ENCODE data around the gene SSC5D.
A peak's percentile ranks its signal among the peaks of the same experiment; 100 is the strongest.

The SSC5D gene

DNA sequence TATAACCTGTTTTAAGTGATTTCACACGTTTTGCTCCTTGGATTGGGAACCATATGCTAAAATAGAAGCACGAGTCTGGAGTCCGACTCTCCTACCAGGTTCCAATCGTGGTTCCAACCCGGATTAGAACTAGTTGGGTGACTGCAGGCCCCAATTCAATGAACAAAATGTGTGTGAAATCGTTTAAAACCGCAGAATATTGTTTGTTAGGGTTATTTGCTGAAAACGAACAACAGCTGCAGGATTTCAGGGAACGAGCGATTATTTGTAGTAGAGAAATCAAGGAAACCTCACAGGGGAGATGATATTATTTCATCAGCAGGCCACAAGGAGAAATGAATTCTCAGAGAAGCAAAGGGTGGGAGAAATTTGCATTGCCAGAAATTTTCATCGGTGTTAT is 16.7 kb downstream of the SSC5D start:
- peaks cover 5% of the 10 kb centered on the region for H3K36me3 ChIP-seq
- no peak overlapping the region for H3K27ac ChIP-seq
- H3K27me3 ChIP-seq (ENCODE audit: insufficient read depth, low read depth, severe bottlenecking) = no peaks in the 10 kb centered on the region
- no peak for DNase-seq
- TF ChIP-seq, protein P1, sequence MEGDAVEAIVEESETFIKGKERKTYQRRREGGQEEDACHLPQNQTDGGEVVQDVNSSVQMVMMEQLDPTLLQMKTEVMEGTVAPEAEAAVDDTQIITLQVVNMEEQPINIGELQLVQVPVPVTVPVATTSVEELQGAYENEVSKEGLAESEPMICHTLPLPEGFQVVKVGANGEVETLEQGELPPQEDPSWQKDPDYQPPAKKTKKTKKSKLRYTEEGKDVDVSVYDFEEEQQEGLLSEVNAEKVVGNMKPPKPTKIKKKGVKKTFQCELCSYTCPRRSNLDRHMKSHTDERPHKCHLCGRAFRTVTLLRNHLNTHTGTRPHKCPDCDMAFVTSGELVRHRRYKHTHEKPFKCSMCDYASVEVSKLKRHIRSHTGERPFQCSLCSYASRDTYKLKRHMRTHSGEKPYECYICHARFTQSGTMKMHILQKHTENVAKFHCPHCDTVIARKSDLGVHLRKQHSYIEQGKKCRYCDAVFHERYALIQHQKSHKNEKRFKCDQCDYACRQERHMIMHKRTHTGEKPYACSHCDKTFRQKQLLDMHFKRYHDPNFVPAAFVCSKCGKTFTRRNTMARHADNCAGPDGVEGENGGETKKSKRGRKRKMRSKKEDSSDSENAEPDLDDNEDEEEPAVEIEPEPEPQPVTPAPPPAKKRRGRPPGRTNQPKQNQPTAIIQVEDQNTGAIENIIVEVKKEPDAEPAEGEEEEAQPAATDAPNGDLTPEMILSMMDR (IDR thresholded peaks at IDR 0.05; ENCODE audit: low read depth, low read length) = no peak
- H3K4me3 ChIP-seq (ENCODE audit: low read depth, low read length) = no peak overlapping the region
- H3K9me3 ChIP-seq (ENCODE audit: severe bottlenecking) = peaks cover 22% of the 10 kb centered on the region

DNA sequence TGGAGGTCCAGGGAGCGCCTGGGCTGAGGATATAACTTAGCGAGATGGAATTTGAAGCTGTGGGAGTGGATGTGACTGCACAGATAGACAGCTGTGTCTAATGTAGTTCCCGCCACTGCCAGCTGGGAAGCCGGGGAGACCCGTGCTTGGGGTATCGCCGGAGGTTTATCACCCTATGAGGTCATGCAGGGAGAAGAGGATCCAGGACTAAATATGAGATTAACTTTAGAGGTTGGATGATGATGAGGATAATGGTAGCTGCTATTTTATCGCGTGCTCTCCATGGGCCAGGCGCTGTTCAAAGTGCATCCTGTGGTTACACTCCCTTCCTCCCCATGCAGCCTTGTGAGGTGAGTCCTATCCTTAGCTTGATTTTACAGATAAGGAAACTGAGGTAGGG is 19.9 kb downstream of the SSC5D start:
- peaks cover 5% of the 10 kb centered on the region for H3K36me3 ChIP-seq
- H3K4me3 ChIP-seq (ENCODE audit: low read depth, low read length) = no peak overlapping the region
- DNase-seq = no peak
- no peaks in the 10 kb centered on the region for H3K27me3 ChIP-seq (ENCODE audit: insufficient read depth, low read depth, severe bottlenecking)
- TF ChIP-seq, protein P1 (IDR thresholded peaks at IDR 0.05; ENCODE audit: low read depth, low read length) = no peak
- H3K27ac ChIP-seq = no peak overlapping the region
- peaks cover 5% of the 10 kb centered on the region for H3K9me3 ChIP-seq (ENCODE audit: severe bottlenecking)

DNA sequence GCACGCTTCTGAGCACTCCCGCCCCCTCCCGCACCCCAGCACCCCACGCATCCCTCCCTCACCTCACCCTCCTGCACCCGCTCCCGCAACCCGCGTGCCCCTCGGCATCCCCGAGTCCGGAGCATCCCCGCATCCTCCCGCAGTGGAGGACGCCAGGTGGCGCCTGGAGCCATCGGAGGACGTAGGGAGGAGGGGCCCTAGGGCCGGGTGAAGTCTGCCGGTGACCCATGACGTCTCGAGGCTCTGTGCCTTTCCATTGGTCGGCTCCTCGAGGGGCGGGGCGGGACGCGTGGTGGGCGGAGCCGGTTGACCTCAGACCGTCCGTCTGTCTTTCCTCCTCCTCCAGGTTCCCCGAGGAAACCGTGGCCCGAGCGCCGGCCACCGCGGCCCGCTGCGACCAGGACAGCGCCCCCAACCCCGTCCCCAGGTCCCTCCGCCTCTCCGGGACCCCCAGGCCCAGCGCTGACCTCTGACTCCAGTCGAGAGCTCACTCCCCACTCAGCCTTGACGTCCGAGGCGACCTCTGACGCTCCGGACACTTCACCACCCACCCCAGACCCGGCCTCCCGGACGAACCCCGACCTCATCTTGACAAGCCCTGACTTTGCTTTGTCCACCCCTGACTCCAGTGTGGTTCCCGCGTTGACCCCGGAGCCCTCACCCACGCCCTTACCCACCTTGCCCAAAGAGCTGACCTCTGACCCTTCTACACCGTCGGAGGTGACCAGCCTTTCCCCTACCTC is 28.8 kb downstream of the SSC5D start:
- peak; percentile 91 for DNase-seq
- Histone ChIP-seq H3K4me3 (ENCODE audit: low read depth, low read length) (no peak overlapping the region), H3K36me3 (no peaks in the 10 kb centered on the region), H3K9me3 (ENCODE audit: severe bottlenecking) (no peaks in the 10 kb centered on the region), H3K27ac (peak overlapping the region; percentile 55), H3K27me3 (ENCODE audit: insufficient read depth, low read depth, severe bottlenecking) (no peaks in the 10 kb centered on the region)
- TF ChIP-seq, protein P1 (IDR thresholded peaks at IDR 0.05; ENCODE audit: low read depth, low read length) = peak; percentile 83

DNA sequence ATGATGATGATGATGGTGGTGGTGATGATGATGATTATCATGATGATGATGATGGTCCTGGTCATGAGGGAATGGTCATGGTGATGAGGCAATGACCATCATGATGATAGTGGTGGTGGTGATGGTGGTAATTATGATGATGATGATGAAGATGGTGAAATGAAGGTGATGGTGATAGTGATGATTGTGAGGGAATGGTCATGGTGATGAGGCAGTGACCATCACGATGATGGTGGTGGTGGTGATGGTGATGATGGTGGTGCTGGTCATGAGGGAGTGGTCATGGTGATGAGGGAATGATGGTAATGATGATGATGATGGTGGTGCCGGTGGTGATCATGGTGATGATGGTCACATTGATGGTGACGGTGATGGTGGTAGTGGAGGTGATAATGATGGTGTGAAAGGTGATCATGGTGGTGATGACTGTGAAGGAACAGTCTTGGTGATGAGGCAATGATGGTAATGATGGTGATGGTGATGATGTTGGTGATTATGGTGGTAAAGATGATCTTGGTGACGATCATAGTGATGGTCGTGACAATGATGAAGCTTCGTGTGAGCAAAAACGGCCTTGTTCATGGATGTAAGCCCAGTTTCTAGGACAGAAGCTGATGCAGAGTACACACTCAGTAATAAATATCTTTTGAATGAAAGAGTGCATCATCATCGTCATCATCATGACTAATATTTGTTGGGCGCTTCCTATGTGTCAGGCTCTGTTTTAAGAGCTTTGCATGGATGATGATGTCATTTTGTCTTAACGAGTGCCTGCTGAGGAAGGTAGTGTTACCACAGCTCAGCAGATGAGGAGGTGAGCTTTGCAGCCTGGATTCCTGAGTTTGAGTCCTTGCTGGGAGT is 31.4 kb downstream of the SSC5D start:
- no peaks in the 10 kb centered on the region for H3K27me3 ChIP-seq (ENCODE audit: insufficient read depth, low read depth, severe bottlenecking)
- DNase-seq = no peak
- no peaks in the 10 kb centered on the region for H3K36me3 ChIP-seq
- no peak overlapping the region for H3K27ac ChIP-seq
- no peaks in the 10 kb centered on the region for H3K9me3 ChIP-seq (ENCODE audit: severe bottlenecking)
- H3K4me3 ChIP-seq (ENCODE audit: low read depth, low read length) = no peak overlapping the region
- TF ChIP-seq, protein P1 (IDR thresholded peaks at IDR 0.05; ENCODE audit: low read depth, low read length) = no peak

DNA sequence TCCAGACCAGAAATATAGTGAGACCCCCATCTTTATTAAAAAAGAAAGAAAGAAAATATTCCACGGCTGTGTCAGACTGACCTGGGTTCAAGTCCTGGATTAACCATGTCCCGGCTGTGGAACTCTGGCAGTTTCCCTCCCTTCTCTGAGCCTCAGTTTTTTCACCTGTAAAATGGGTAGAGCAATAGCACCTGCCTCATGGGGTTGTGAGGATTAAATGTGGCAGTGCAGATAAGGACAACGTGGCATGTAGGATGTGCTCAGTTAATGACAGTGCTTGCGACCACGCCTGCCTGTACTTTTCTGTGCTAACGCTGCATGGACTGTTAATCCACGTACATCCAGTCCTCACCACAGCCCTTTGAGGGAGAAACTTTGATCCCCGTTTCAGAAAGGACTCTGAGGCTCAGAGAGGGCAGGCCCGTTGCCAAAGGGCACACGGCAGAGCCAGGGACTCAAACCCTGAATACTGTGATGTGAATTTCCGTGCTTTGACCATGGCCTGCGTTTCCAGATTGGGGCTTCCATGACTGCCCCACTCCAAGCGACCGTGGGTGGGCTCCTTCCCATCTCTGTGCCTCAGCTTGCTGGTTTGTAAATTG is 32.6 kb downstream of the SSC5D start:
- Histone ChIP-seq H3K4me3 (ENCODE audit: low read depth, low read length) (no peak overlapping the region), H3K36me3 (no peaks in the 10 kb centered on the region), H3K27me3 (ENCODE audit: insufficient read depth, low read depth, severe bottlenecking) (no peaks in the 10 kb centered on the region), H3K9me3 (ENCODE audit: severe bottlenecking) (no peaks in the 10 kb centered on the region), H3K27ac (no peak overlapping the region)
- no peak for DNase-seq
- TF ChIP-seq, protein P1 (IDR thresholded peaks at IDR 0.05; ENCODE audit: low read depth, low read length) = no peak
